C1 segment of cervical spinal cord (tissue), 14 donors: ENCODE measurements around the gene NDUFS6.
"Not testable (repeated sequence)": the region's sequence is repeated elsewhere in the genome, so short reads cannot be mapped to it uniquely, and the experiment has no call there.

Experiments used
- DNase-seq, 14 donors: peaks; one replicate each; lab custom pipeline; 2025; lab: John Stamatoyannopoulos, UW

NDUFS6 gene

DNA sequence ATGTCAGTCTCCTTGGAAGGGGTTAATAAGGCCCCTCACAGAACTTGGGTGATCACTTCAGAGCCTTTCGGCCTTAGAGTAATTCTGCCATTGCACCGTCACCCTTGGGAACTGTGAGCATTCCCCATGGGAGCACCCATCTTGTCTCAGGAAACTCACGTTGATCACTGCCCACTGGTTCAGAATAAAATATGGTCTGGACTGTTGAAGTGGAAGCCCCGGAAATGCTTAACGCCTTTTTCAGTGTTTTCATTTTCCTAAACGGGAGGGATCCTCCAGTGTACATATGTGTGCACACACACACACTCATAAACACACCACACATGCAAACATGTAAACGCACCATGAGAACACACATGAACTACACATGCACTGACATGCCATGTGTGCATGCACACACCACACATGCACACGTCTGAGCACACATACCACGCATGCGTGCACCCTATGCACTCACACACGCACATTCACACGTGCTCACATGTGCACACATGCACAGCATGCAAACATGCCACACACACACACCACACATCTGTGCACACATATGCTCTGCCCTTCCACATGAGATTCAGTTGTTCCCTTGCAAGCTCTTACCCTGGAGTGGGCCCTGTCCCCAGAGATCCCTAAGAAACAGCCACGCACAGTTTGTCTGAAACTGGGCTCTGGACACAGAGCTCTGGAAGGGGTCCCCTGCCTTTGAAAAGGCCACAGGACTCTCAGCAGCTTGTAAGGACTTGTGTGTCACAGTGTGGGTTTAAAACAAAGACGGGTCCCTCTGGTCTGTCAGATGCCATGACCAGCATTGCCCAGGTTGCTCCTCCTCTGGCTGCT lies 18.6 kb upstream of the NDUFS6 start:
- no peak for DNase-seq

- no peak for DNase-seq
Measured at GRCh38 chr5:1783216-1783554, 18.0 kb upstream of the NDUFS6 start.

GRCh38 chr5:1784197-1785050 lies 16.8 kb upstream of the NDUFS6 start:
- DNase-seq: no peak

DNA sequence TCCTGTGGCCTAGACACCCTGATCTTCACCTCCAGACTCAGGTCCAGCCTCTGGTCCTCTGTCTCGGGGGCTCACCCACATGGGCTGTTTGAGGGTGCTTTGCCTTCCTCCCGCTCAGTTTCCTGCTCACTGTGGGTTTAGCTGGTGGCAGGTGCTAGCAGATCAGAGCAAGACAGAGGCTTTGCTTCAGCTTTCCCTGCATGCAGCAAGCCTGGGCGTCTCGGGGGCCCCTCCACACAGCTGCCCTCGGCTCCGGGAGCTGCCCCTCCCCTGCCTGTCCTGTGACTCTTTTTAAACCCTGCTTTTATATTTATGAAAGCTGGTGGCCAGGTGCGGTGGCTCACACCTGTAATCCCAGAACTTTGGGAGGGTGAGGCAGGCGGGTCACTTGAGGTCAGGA lies 16.1 kb upstream of the NDUFS6 start:
- DNase-seq: no peak

- no peak for DNase-seq
Measured at GRCh38 chr5:1785984-1786383, 15.2 kb upstream of the NDUFS6 start.

GRCh38 chr5:1786621-1787471 lies 14.4 kb upstream of the NDUFS6 start:
- no peak for DNase-seq

DNA sequence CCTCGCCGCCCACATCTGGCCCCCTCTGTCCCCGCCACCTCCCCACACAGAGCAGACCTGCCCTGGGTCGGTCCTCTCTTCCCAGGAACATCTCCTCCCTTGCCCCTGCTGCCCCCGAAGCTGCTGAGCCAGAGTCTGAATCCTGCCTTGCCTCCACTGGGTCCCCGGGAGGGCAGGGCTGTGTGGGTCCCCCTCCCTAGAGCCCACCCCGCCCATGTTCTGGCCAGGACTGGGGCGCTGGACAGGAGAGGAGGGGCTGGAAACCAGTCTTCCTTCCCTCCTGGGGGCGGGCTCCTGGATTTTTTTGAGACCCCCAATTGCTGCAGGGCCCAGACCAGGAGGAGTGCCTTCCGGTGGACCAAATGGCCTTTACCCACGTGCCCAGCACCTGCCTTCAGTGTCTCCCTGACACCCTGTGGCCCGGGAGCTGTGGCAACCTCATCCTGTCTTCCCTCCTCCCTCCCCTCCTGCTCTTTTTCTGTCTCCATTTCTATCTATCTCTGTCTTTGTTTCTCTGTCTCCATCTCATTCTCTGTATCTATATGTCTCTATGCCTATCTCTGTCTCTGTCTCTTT lies 13.6 kb upstream of the NDUFS6 start:
- no peak for DNase-seq

DNA sequence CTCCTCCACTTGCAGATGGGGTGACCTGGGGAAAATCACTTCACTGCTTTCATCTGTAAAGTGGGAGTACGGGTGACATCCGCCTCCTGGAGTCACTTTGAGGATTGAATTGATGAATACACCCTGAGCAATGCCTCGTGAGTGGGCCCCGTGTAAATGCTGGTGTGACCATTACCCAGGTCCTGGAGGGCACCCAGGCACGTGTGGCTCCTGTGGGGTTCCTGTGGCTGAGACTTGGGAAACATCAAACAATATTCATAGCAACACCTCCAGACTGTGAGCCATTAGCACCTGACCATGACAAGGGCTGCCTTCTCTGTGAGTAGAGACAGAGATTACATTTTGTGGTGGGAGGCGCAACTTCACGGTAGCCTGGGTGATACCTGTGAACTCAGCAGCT lies 13.0 kb upstream of the NDUFS6 start:
- DNase-seq: no peak

GRCh38 chr5:1788828-1789227 lies 12.4 kb upstream of the NDUFS6 start:
- no peak for DNase-seq

- DNase-seq: not testable (repeated sequence)
Measured at GRCh38 chr5:1789438-1789833, 11.8 kb upstream of the NDUFS6 start.

DNA sequence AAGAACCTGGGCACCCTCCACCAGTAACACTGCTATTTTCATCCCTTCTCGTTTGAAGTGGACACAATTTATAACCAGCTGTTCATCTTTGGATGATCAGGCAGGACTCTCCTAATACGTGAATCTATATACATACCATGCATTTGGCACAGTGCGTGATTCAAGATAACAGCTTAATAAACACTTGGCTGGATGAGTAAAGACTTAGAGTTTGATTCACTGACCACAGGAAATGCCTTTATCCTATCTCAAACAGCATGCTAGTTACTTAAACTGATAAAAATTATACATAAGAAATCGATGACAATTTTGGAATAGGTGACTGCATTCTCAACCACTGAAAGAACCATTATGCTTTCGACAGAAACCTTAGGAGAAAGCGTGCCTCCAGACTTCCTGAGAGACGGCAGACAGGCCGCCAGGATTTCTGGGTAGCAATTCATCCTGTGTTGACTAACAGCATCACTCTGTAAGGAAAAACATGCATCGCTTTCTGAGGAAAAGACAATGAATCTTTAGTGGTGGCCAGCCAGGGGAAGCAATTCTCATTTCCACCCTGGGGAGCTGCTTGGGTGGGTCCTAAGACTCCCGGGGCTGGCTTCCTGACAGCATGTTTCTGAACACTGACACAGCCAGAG lies 11.3 kb upstream of the NDUFS6 start:
- DNase-seq: no peak

DNA sequence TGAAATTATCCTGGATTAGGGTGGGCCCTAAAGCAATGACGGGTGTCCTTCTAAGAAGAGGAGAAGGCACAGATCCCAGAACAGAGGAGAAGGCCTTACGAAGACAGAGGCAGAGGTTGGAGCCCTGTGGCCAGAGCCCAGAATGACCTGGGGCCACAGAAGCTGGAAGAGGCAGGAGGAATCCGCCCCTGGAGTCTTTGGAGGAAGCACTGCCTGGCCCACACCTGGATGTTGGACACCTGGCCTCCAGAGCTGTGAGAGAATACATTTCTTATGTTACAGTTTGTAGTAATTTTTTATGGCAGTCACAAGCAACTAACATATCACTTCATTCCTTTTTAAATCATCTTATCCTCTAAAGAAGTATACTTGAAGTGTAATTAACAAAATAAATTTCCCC lies 10.0 kb upstream of the NDUFS6 start:
- no peak for DNase-seq

DNA sequence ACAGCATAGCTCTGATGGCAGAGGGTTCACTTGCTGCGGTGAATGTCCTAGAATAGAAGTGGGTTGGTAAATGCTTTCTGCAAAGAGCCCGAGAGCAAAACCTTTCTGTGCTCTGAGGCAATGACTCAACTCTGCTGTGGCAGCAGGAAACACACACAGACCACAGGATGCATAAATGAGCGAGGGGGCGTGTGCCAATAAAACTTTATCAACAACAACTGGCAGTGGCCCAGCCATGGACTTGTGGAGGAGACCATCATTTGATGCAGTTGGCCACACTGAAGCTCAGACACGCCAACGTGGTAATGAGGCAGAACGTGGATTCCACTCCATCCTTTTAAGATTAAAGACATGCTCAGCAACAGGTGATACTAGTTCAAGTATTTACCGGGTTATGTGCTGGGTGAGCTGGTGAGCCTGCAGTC lies 8.4 kb upstream of the NDUFS6 start:
- no peak for DNase-seq

- DNase-seq: no peak
Measured at GRCh38 chr5:1793301-1793740, 7.9 kb upstream of the NDUFS6 start.

GRCh38 chr5:1793966-1794900 lies 7.0 kb upstream of the NDUFS6 start:
- no peak for DNase-seq

- DNase-seq: no peak
Measured at GRCh38 chr5:1794901-1795290, 6.3 kb upstream of the NDUFS6 start.

- DNase-seq: no peak
Measured at GRCh38 chr5:1795506-1795905, 5.7 kb upstream of the NDUFS6 start.

DNA sequence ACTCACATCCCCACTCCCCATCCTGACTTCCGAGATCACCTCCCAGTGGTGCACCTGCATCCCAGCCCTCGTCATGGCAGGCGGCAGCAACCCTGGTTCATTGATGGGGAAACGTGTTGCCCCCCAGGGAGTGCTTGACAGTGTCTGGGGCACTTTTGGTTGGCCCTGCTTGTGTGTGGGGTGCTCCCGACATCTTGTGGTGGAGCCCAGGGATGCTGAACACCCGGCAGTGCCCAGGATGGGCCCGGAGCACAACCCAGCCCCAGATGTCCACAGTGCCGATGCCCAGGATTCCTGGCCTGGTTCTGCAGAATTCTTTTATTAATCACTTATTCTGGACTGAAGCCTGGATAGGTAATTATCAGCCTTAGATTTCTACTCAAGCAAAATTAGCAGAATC lies 5.3 kb upstream of the NDUFS6 start:
- DNase-seq: no peak

GRCh38 chr5:1796371-1797102 lies 4.7 kb upstream of the NDUFS6 start:
- DNase-seq: no peak
